Neural crest cell (in vitro differentiated cells): ENCODE measurements around the gene SIRT7. TPM values are rescaled to one million over a fixed set of nuclear protein-coding genes. Genes with fewer than 3 reads are reported as not detected.

Experiments used
- DNase-seq: peaks from one replicate; pipeline ENCODE4 v3.0.0; 2021; ENCODE audit warnings: low read depth, mixed read lengths, low spot score
- H3K27ac Mint-ChIP-seq: one replicate; pipeline ENCODE4 v1.8.0; 2021; ENCODE audit warnings: mild to moderate bottlenecking, mixed read lengths; ENCODE audit not compliant: unreplicated experiment
- H3K27me3 Mint-ChIP-seq: 2 replicates; pipeline ENCODE4 v1.8.0; 2021; ENCODE audit warnings: low read depth, mild to moderate bottlenecking, mixed read lengths
- H3K36me3 Mint-ChIP-seq: 2 replicates; pipeline ENCODE4 v1.8.0; 2021; ENCODE audit warnings: low read depth, mild to moderate bottlenecking, mixed read lengths
- H3K4me1 Mint-ChIP-seq: 2 replicates; pipeline ENCODE4 v1.8.0; 2021; ENCODE audit warnings: mixed read lengths
- H3K4me3 Mint-ChIP-seq: one replicate; pipeline ENCODE4 v1.8.0; 2021; ENCODE audit warnings: mild to moderate bottlenecking, mixed read lengths
- H3K9me3 Mint-ChIP-seq: 2 replicates; pipeline ENCODE4 v1.8.0; 2021; ENCODE audit warnings: mixed read lengths
- CTCF ChIP-seq: fragments of 200-600 bp; sonication (generic); conservative IDR thresholded peaks from 2 replicates; pipeline ENCODE4 v1.5.0; 2021; ENCODE audit warnings: antibody characterized with exemption, mild to moderate bottlenecking
- total RNA-seq: library from RNA; stranded (reverse); gene quantifications from 2 replicates; pipeline ENCODE4 v1.2.1, GENCODE V29; 2021

SIRT7 gene
- total RNA-seq, 1 donor from 2014 or later, result 26.2 TPM

GRCh38 chr17:81863833-81864768 lies 53.9 kb downstream of the SIRT7 start:
- H3K27ac Mint-ChIP-seq, result no peak overlapping the region
- H3K27me3 Mint-ChIP-seq, result peaks cover 19% of the 10 kb centered on the region
- H3K36me3 Mint-ChIP-seq, result peaks cover 7% of the 10 kb centered on the region
- no peak for DNase-seq
- peak overlapping the region; percentile 88 for H3K4me3 Mint-ChIP-seq
- H3K4me1 Mint-ChIP-seq, result peaks cover 36% of the 10 kb centered on the region
- no peaks in the 10 kb centered on the region for H3K9me3 Mint-ChIP-seq
- no peak for TF ChIP-seq CTCF

- no peak for TF ChIP-seq CTCF
- peaks cover 35% of the 10 kb centered on the region for H3K4me1 Mint-ChIP-seq
- H3K36me3 Mint-ChIP-seq, result peaks cover 7% of the 10 kb centered on the region
- no peak overlapping the region for H3K27ac Mint-ChIP-seq
- H3K9me3 Mint-ChIP-seq, result no peaks in the 10 kb centered on the region
- peaks cover 18% of the 10 kb centered on the region for H3K27me3 Mint-ChIP-seq
- peak overlapping the region; percentile 88 for H3K4me3 Mint-ChIP-seq
- no peak for DNase-seq
Observed at GRCh38 chr17:81863123-81863675, 54.8 kb downstream of the SIRT7 start.

Other genes starting within 250 kb of the SIRT7 start
- gene ARL16, start 234.4 kb downstream of the SIRT7 start, total RNA-seq, result 51.0 and 53.7 TPM in 2 replicates
- 103 and 108 TPM in 2 replicates for gene HGS, start 234.2 kb downstream of the SIRT7 start, total RNA-seq
- 106 TPM in 2 replicates for gene MRPL12, start 214.8 kb downstream of the SIRT7 start, total RNA-seq
- gene SLC25A10, start 205.9 kb downstream of the SIRT7 start, total RNA-seq, result 27.1 and 28.8 TPM in 2 replicates
- gene GCGR, start 114.0 kb downstream of the SIRT7 start, total RNA-seq, result not detected in 2 replicates
- gene MCRIP1, start 84.9 kb downstream of the SIRT7 start, total RNA-seq, result 189 and 200 TPM in 2 replicates
- gene PPP1R27, start 83.1 kb downstream of the SIRT7 start, total RNA-seq, result not detected in 2 replicates
- 364 and 368 TPM in 2 replicates for gene P4HB, start 57.6 kb downstream of the SIRT7 start, total RNA-seq
- gene ARHGDIA, start 46.8 kb downstream of the SIRT7 start, total RNA-seq, result 405 and 429 TPM in 2 replicates
- gene ALYREF, start 26.6 kb downstream of the SIRT7 start, total RNA-seq, result 216 and 217 TPM in 2 replicates
- gene ANAPC11, start 26.5 kb downstream of the SIRT7 start, total RNA-seq, result 199 and 200 TPM in 2 replicates
- gene NPB, start 15.9 kb downstream of the SIRT7 start, total RNA-seq, result 0.93 and 1.1 TPM in 2 replicates
- 86.2 and 92.4 TPM in 2 replicates for gene PCYT2, start 6.8 kb downstream of the SIRT7 start, total RNA-seq
- gene MAFG, start 9.6 kb upstream of the SIRT7 start, total RNA-seq, result 24.1 and 24.2 TPM in 2 replicates
- gene PYCR1, start 19.1 kb upstream of the SIRT7 start, total RNA-seq, result 93.0 and 102 TPM in 2 replicates
- 0.11 TPM in 1 of 2 replicates, not detected in the other for gene MYADML2, start 29.1 kb upstream of the SIRT7 start, total RNA-seq
- 5.9 and 6.3 TPM in 2 replicates for gene NOTUM, start 43.0 kb upstream of the SIRT7 start, total RNA-seq
- 50.0 and 51.9 TPM in 2 replicates for gene ASPSCR1, start 59.5 kb upstream of the SIRT7 start, total RNA-seq
- 129 and 135 TPM in 2 replicates for gene CENPX, start 104.7 kb upstream of the SIRT7 start, total RNA-seq
- 55.7 and 63.5 TPM in 2 replicates for gene LRRC45, start 105.1 kb upstream of the SIRT7 start, total RNA-seq
- gene RAC3, start 113.5 kb upstream of the SIRT7 start, total RNA-seq, result 73.6 and 75.0 TPM in 2 replicates
- 198 and 199 TPM in 2 replicates for gene DCXR, start 119.5 kb upstream of the SIRT7 start, total RNA-seq
- 44.5 and 46.0 TPM in 2 replicates for gene RFNG, start 133.6 kb upstream of the SIRT7 start, total RNA-seq
- gene GPS1, start 133.7 kb upstream of the SIRT7 start, total RNA-seq, result 154 and 156 TPM in 2 replicates
- 126 and 131 TPM in 2 replicates for gene DUS1L, start 147.6 kb upstream of the SIRT7 start, total RNA-seq
- gene FASN, start 180.1 kb upstream of the SIRT7 start, total RNA-seq, result 816 and 839 TPM in 2 replicates